ENCODE data around the gene ACSM6.

Gene ACSM6

DNA sequence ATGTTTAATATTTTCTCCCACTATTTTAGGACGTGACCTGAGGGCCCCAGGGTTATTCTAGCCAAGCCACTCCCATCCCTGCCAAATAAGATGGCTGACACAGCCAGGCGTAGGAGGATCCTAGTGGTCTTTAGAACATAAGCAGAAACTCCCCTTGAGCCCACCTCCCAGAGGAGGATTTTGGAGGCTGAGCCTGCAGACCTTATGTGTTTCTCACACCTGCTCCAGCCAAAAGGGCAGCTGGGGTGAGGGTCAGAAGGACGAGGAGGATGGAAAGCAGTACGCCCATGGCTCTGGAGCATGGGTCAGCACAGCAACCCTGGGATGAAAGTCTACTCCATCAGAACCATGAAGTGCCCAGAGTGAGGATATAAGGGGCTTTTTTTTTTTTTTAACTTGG is 56.8 kb downstream of the ACSM6 start:
- H3K4me3 ChIP-seq (ENCODE audit: control insufficient read depth, low read depth, low read length), result no peak overlapping the region
- TF ChIP-seq, protein P1, sequence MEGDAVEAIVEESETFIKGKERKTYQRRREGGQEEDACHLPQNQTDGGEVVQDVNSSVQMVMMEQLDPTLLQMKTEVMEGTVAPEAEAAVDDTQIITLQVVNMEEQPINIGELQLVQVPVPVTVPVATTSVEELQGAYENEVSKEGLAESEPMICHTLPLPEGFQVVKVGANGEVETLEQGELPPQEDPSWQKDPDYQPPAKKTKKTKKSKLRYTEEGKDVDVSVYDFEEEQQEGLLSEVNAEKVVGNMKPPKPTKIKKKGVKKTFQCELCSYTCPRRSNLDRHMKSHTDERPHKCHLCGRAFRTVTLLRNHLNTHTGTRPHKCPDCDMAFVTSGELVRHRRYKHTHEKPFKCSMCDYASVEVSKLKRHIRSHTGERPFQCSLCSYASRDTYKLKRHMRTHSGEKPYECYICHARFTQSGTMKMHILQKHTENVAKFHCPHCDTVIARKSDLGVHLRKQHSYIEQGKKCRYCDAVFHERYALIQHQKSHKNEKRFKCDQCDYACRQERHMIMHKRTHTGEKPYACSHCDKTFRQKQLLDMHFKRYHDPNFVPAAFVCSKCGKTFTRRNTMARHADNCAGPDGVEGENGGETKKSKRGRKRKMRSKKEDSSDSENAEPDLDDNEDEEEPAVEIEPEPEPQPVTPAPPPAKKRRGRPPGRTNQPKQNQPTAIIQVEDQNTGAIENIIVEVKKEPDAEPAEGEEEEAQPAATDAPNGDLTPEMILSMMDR (conservative IDR thresholded peaks at IDR 0.05; ENCODE audit: control insufficient read depth, insufficient read depth, low read depth, low read length), result no peak
- DNase-seq (ENCODE audit: low read depth), result no peak

DNA sequence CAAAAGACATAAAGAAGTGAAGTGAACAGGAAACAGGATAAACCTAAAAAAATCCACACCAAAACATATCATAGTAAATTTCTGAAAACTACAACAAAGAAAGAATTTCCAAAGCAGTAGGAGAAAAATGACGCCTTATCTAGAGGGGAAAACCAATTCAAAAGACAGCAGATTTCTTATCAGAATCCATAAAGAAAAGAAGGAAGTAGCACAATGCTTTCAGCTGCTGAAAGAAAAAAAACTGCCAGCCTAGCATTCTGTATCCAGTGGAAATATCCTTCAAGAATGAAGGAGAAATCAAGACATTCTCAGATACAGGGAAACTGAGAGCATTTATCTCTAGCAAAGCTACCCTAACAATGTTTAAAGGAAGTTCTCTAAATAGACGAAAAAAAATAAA is 59.0 kb downstream of the ACSM6 start:
- TF ChIP-seq, protein P1 (conservative IDR thresholded peaks at IDR 0.05; ENCODE audit: control insufficient read depth, insufficient read depth, low read depth, low read length), result no peak
- H3K4me3 ChIP-seq (ENCODE audit: control insufficient read depth, low read depth, low read length), result no peak overlapping the region
- no peak for DNase-seq (ENCODE audit: low read depth)

DNA sequence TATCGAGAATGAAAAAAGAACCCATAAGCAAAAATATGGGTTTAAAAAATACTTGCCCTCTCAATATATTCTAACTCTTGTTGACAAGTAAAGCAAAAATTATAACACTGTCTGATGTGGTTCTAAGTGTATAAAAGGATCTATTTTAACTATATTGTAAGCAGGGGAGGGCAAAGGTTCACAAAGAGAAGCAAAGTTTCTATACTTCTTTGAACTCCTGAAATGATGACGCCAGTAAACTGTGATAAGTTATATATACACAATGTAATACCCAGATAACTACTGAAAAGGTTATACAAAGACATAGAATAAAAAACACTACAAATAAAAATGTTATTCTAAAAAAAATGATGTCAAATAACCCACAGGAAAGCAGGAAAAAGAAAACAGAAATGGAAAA is 59.6 kb downstream of the ACSM6 start:
- no peak overlapping the region for H3K4me3 ChIP-seq (ENCODE audit: control insufficient read depth, low read depth, low read length)
- TF ChIP-seq, protein P1 (conservative IDR thresholded peaks at IDR 0.05; ENCODE audit: control insufficient read depth, insufficient read depth, low read depth, low read length), result no peak
- DNase-seq (ENCODE audit: low read depth), result no peak

DNA sequence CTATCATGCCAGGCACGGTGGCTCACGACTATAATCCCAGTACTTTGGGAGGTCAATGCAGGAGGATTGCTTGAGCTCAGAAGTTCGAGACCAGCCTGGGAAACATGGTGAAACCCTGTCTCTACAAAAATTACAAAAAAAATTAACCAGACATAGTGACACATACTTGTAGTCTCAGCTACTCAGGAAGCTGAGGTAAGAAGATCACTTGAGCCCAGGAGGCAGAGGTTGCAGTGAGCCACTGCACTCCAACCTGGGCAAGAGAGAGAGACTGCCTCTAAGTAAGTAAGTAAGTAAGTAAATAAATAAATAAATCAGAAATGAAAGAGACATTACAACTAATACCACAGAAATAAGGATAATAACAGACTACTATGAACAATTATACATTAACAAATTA is 60.6 kb downstream of the ACSM6 start:
- no peak for DNase-seq (ENCODE audit: low read depth)
- no peak overlapping the region for H3K4me3 ChIP-seq (ENCODE audit: control insufficient read depth, low read depth, low read length)
- TF ChIP-seq, protein P1 (conservative IDR thresholded peaks at IDR 0.05; ENCODE audit: control insufficient read depth, insufficient read depth, low read depth, low read length), result no peak

DNA sequence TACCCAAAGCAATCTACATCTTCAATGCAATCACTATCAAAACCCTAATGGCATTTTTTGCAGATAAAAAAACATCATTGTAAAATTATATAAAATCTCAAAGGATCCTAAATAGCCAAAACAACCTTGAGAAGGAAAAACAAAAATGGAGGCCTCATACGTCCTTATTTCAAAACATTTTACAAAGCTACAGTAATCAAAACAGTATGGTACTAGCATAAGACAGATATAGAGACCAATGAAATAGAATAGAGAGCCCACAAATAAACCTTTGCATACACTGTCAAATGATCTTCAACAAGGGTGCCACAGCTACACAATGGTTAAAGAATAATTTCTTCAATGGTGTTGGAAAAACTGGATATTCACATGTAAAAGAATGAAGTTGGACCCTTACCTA is 62.2 kb downstream of the ACSM6 start:
- DNase-seq (ENCODE audit: low read depth), result no peak
- TF ChIP-seq, protein P1 (conservative IDR thresholded peaks at IDR 0.05; ENCODE audit: control insufficient read depth, insufficient read depth, low read depth, low read length), result no peak
- H3K4me3 ChIP-seq (ENCODE audit: control insufficient read depth, low read depth, low read length), result no peak overlapping the region

DNA sequence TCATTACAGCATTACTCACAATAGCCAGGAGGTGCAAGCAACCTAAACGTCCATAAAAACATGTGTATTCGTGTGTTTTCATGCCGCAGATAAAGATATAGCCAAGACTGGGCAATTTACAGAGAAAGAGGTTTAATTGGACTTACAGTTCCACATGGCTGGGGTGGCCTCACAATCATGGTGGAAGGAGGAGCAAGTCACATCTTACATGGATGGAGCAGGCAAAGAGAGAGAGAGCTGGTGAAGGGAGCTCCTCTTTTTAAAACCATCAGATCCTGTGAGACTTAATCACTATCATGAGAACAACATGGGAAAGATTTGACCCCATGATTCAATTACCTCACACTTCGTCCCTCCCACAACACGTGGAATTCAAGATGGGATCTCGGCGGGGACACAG is 63.8 kb downstream of the ACSM6 start:
- DNase-seq (ENCODE audit: low read depth), result no peak
- H3K4me3 ChIP-seq (ENCODE audit: control insufficient read depth, low read depth, low read length), result no peak overlapping the region
- TF ChIP-seq, protein P1 (conservative IDR thresholded peaks at IDR 0.05; ENCODE audit: control insufficient read depth, insufficient read depth, low read depth, low read length), result no peak

DNA sequence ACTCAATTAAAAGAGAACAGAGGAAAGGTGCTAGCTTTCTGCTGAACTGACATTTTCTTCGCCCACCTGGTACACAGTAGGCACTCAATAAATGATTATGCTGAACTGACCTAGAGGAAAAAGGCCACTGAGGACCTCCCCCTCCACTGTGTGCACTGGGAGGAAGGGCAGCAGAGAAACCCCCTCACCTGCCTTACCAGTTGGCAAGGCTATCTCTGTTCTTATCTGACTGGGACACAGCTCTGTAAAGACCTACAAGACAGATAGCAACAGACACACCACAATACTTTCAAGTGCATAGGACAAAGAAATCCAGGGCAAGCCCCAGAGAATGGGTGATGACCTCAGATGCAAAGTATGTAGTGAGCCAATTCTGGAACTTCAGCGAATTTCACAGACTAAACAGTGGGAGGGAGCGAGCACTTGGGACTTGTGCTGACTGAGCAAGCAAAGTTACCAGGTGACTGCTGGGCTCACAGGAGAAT is 66.4 kb downstream of the ACSM6 start:
- DNase-seq (ENCODE audit: low read depth), result peak; percentile 87
- no peak overlapping the region for H3K4me3 ChIP-seq (ENCODE audit: control insufficient read depth, low read depth, low read length)
- TF ChIP-seq, protein P1 (conservative IDR thresholded peaks at IDR 0.05; ENCODE audit: control insufficient read depth, insufficient read depth, low read depth, low read length), result no peak

All from fibroblast of mammary gland (primary cell).